H9 (cell line): ENCODE data around the gene LIF. TPM values are rescaled to one million over a fixed set of nuclear protein-coding genes. Genes with fewer than 3 reads are reported as not detected.

Experiments
- DNase-seq: peaks from one replicate; pipeline ENCODE4 v3.0.0-alpha.2; 2017
- H2AFZ ChIP-seq: one replicate; pipeline ENCODE4 v1.6.1; 2013; ENCODE audit warnings: mild to moderate bottlenecking, low read length, control low read depth, moderate library complexity
- H2AK5ac ChIP-seq: 2 replicates; pipeline ENCODE4 v1.6.1; 2013; ENCODE audit warnings: low read length, control low read depth, mixed read lengths; ENCODE audit not compliant: insufficient read length
- H2BK120ac ChIP-seq: one replicate; pipeline ENCODE4 v1.6.1; 2013; ENCODE audit warnings: low read depth, mild to moderate bottlenecking, low read length, control low read depth, inconsistent platforms; ENCODE audit not compliant: poor library complexity, severe bottlenecking
- H2BK12ac ChIP-seq: 2 replicates; pipeline ENCODE4 v1.6.1; 2013; ENCODE audit warnings: low read length, control low read depth, mixed read lengths, low read depth; ENCODE audit not compliant: insufficient read length
- H2BK15ac ChIP-seq: 2 replicates; pipeline ENCODE4 v1.6.1; 2013; ENCODE audit warnings: low read depth, low read length, control low read depth
- H2BK20ac ChIP-seq: one replicate; pipeline ENCODE4 v1.6.1; 2013; ENCODE audit warnings: low read depth, mild to moderate bottlenecking, low read length, control low read depth, inconsistent platforms; ENCODE audit not compliant: poor library complexity, severe bottlenecking
- H2BK5ac ChIP-seq: 2 replicates; pipeline ENCODE4 v1.6.1; 2013; ENCODE audit warnings: low read length, control low read depth, mixed read lengths; ENCODE audit not compliant: insufficient read length
- H3K14ac ChIP-seq: 2 replicates; pipeline ENCODE4 v1.6.1; 2013; ENCODE audit warnings: low read length, control low read depth; ENCODE audit not compliant: insufficient read depth
- H3K18ac ChIP-seq: 2 replicates; pipeline ENCODE4 v1.6.1; 2013; ENCODE audit warnings: low read depth, mild to moderate bottlenecking, mixed read lengths, low read length, control low read depth; ENCODE audit not compliant: insufficient read length
- H3K23ac ChIP-seq: 2 replicates; pipeline ENCODE4 v1.6.1; 2013; ENCODE audit warnings: low read length, control low read depth, mixed read lengths, low read depth; ENCODE audit not compliant: insufficient read length
- H3K23me2 ChIP-seq: 2 replicates; pipeline ENCODE4 v1.6.1; 2013; ENCODE audit warnings: low read depth, mild to moderate bottlenecking, mixed read lengths, low read length, control low read depth; ENCODE audit not compliant: insufficient read length, poor library complexity, severe bottlenecking
- H3K27ac ChIP-seq: 2 replicates; pipeline ENCODE4 v1.5.1; 2013; ENCODE audit warnings: low read length, control low read depth, mixed read lengths, low read depth; ENCODE audit not compliant: insufficient read length
- H3K27me3 ChIP-seq: 2 replicates; pipeline ENCODE4 v1.6.1; 2013; ENCODE audit warnings: low read length, control low read depth, inconsistent platforms; ENCODE audit not compliant: insufficient read depth
- H3K4ac ChIP-seq: 2 replicates; pipeline ENCODE4 v1.6.1; 2013; ENCODE audit warnings: low read depth, mild to moderate bottlenecking, control low read depth, inconsistent platforms, low read length, moderate library complexity
- H3K4me1 ChIP-seq: 2 replicates; pipeline ENCODE4 v1.6.1; 2013; ENCODE audit warnings: low read length, control low read depth, inconsistent platforms; ENCODE audit not compliant: insufficient read depth
- H3K4me2 ChIP-seq: 2 replicates; pipeline ENCODE4 v1.6.1; 2013; ENCODE audit warnings: low read length, control low read depth, mixed read lengths; ENCODE audit not compliant: insufficient read length, insufficient read depth
- H3K56ac ChIP-seq: 2 replicates; pipeline ENCODE4 v1.6.1; 2013; ENCODE audit warnings: low read depth, mild to moderate bottlenecking, mixed read lengths, low read length, control low read depth; ENCODE audit not compliant: insufficient read length
- H3K79me1 ChIP-seq: 2 replicates; pipeline ENCODE4 v1.6.1; 2013; ENCODE audit warnings: low read depth, mild to moderate bottlenecking, moderate library complexity, low read length, control low read depth, inconsistent platforms; ENCODE audit not compliant: insufficient read depth, poor library complexity, severe bottlenecking
- H3K79me2 ChIP-seq: 2 replicates; pipeline ENCODE4 v1.6.1; 2013; ENCODE audit warnings: low read length, control low read depth, inconsistent platforms; ENCODE audit not compliant: insufficient read depth
- H3K9ac ChIP-seq: 2 replicates; pipeline ENCODE4 v1.6.1; 2013; ENCODE audit warnings: low read length, control low read depth, mixed read lengths; ENCODE audit not compliant: insufficient read length; ENCODE audit errors: extremely low read depth
- H3K9me3 ChIP-seq: one replicate; pipeline ENCODE4 v1.6.1; 2013; ENCODE audit warnings: low read depth, low read length, inconsistent platforms; ENCODE audit not compliant: control insufficient read depth
- H3T11ph ChIP-seq: one replicate; pipeline ENCODE4 v1.6.1; 2013; ENCODE audit warnings: mild to moderate bottlenecking, low read length, control low read depth, inconsistent platforms
- H4K20me1 ChIP-seq: one replicate; pipeline ENCODE4 v1.6.1; 2013; ENCODE audit not compliant: control insufficient read depth, insufficient read length, insufficient read depth
- H4K5ac ChIP-seq: 2 replicates; pipeline ENCODE4 v1.6.1; 2013; ENCODE audit warnings: low read depth, mild to moderate bottlenecking, mixed read lengths, low read length, control low read depth; ENCODE audit not compliant: insufficient read length
- H4K8ac ChIP-seq: replicated peaks from 2 replicates; pipeline ENCODE4 v1.6.1; 2013; ENCODE audit warnings: low read length, control low read depth, mixed read lengths, low read depth; ENCODE audit not compliant: insufficient read length
- H4K91ac ChIP-seq: 2 replicates; pipeline ENCODE4 v1.6.1; 2013; ENCODE audit warnings: low read depth, mild to moderate bottlenecking, moderate library complexity, mixed read lengths, low read length, control low read depth; ENCODE audit not compliant: insufficient read length
- H3K27ac Mint-ChIP-seq, 3 experiments: 2 replicates in 2 of 3; 3 replicates in 1 of 3; pipeline ENCODE4 v1.8.0; 2020 to 2021; ENCODE audit warnings: mixed read lengths in 3 of 3, mild to moderate bottlenecking in 1 of 3, moderate library complexity in 1 of 3
- H3K27me3 Mint-ChIP-seq: 2 replicates; pipeline ENCODE4 v1.8.0; 2021; ENCODE audit warnings: low read depth, mild to moderate bottlenecking, moderate library complexity, mixed read lengths
- H3K36me3 Mint-ChIP-seq, 3 experiments: 2 replicates in 2 of 3; 3 replicates in 1 of 3; pipeline ENCODE4 v1.8.0; 2020 to 2021; ENCODE audit warnings: low read depth in 3 of 3, mixed read lengths in 3 of 3; ENCODE audit not compliant: insufficient read depth in 1 of 3
- H3K4me1 Mint-ChIP-seq, 2 experiments: 2 replicates each; pipeline ENCODE4 v1.8.0; 2020; ENCODE audit warnings: mixed read lengths in 2 of 2
- H3K4me3 Mint-ChIP-seq, 2 experiments: 2 replicates in 1 of 2; 3 replicates in 1 of 2; pipeline ENCODE4 v1.8.0; 2020 to 2021; ENCODE audit warnings: mild to moderate bottlenecking in 2 of 2, mixed read lengths in 2 of 2, moderate library complexity in 1 of 2
- H3K9me3 Mint-ChIP-seq, 2 experiments: 2 replicates in 1 of 2; 3 replicates in 1 of 2; pipeline ENCODE4 v1.8.0; 2020; ENCODE audit warnings: mild to moderate bottlenecking in 2 of 2, mixed read lengths in 2 of 2, moderate library complexity in 1 of 2
- CTCF ChIP-seq: fragments of 200-600 bp; sonication (generic); conservative IDR thresholded peaks from 3 replicates; pipeline ENCODE4 v1.8.0; 2021; ENCODE audit warnings: antibody characterized with exemption, mild to moderate bottlenecking
- WGBS: extraction: QIAGEN DNeasy Blood & Tissue Kit; methylation state at CpG from one replicate; pipeline ENCODE4 v1.1.7; 2013; ENCODE audit warnings: missing lambda C conversion rate, low lambda C conversion rate, mixed read lengths; ENCODE audit not compliant: insufficient read length; ENCODE audit errors: extremely low coverage; 5-methylcytosine and 5-hydroxymethylcytosine counted together
- total RNA-seq: library from RNA; stranded (reverse); gene quantifications from 2 replicates; pipeline ENCODE4 v1.2.1, GENCODE V29; 2021

Gene LIF
- total RNA-seq, 1 experiment from 2014 or later, result 6.1 TPM

GRCh38 chr22:30223303-30223702 is 23.3 kb downstream of the LIF start:
- no peak overlapping the region for H2AK5ac ChIP-seq
- no peak overlapping the region for H2BK5ac ChIP-seq
- H4K91ac ChIP-seq, result no peak overlapping the region
- no peaks in the 10 kb centered on the region for H4K20me1 ChIP-seq
- no peak overlapping the region for H2AFZ ChIP-seq
- H3K14ac ChIP-seq, result no peak overlapping the region; the same call in 1 of the 2 replicates
- H3K9me3 Mint-ChIP-seq, result no peaks in the 10 kb centered on the region
- peaks cover 8% of the 10 kb centered on the region for H3K27me3 Mint-ChIP-seq
- no peak overlapping the region for H3K18ac ChIP-seq
- H3K79me2 ChIP-seq, result no peaks in the 10 kb centered on the region
- H3T11ph ChIP-seq, result no peak overlapping the region
- no peaks in the 10 kb centered on the region for H3K79me1 ChIP-seq
- no peak for DNase-seq
- H2BK15ac ChIP-seq, result no peak overlapping the region
- no peaks in the 10 kb centered on the region for H3K27me3 ChIP-seq
- TF ChIP-seq CTCF, result no peak
- no peak overlapping the region for H3K27ac Mint-ChIP-seq
- no peak overlapping the region for H3K4me2 ChIP-seq
- no peak overlapping the region for H2BK12ac ChIP-seq
- no peak overlapping the region for H3K9ac ChIP-seq
- no peak overlapping the region for H2BK20ac ChIP-seq
- H4K5ac ChIP-seq, result no peak overlapping the region
- no peaks in the 10 kb centered on the region for H3K23me2 ChIP-seq
- no peak overlapping the region for H3K56ac ChIP-seq
- H2BK120ac ChIP-seq, result no peak overlapping the region
- H3K36me3 Mint-ChIP-seq, result no peaks in the 10 kb centered on the region
- H3K23ac ChIP-seq, result no peak overlapping the region
- H3K27ac ChIP-seq, result no peak overlapping the region
- H3K4me3 Mint-ChIP-seq, result no peak overlapping the region; a peak in 1 of 5 replicates
- no peak overlapping the region for H3K4ac ChIP-seq
- WGBS, result no CpG with 5 or more reads among the region's 15 CpGs
- H3K4me1 ChIP-seq, result no peaks in the 10 kb centered on the region
- H4K8ac ChIP-seq, result no peak overlapping the region
- peaks cover 4 to 7% of the 10 kb centered on the region in 2 experiments for H3K4me1 Mint-ChIP-seq
- H3K9me3 ChIP-seq, result no peaks in the 10 kb centered on the region
